GM10266 (cell line): ENCODE data around the gene LIME1.

ENCODE experiments used
- DNase-seq: peaks from one replicate; pipeline ENCODE4 v3.0.0; 2012; ENCODE audit errors: extremely low spot score
- CTCF ChIP-seq: IDR thresholded peaks from 2 replicates; pipeline ENCODE4 v1.5.1; 2012; ENCODE audit warnings: mild to moderate bottlenecking, low read depth; ENCODE audit not compliant: control insufficient read depth, insufficient read depth; ENCODE audit errors: missing control alignments

Gene LIME1

DNA sequence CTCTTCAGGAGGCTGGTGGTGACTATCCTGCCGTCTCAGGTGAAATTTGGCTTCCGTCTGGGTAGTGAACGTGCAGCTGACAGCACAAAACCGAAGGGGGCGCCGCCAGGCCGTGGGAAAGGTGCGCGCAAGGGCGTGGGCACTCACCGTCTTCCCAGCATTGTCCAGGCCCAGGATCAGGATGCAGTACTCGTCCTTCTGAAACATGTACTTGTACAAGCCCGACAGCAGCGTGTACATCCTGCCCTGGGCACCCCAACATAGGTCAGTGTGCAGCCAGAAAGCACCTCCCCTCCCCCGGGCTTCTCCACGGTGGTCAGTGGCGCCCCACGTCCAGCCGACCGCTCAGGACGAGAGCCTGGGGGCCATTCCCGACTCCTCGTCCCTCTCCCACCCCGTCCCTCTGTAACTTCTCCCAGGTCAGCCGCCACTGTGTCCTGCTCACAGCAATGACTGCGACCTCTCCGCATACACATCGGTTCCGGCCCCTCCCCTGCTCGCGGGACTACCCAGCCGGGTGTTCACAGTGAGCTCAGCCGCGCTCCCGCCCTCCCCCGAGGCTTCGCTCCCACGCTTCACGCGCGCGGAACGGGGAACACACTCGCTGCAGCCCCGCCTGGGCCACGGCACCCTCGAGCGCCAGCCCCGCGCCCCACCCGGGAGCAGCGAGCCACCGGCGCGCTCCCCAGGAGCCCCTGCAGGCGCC, 29.5 kb upstream of the LIME1 start:
- peak; percentile 79 for DNase-seq

DNA sequence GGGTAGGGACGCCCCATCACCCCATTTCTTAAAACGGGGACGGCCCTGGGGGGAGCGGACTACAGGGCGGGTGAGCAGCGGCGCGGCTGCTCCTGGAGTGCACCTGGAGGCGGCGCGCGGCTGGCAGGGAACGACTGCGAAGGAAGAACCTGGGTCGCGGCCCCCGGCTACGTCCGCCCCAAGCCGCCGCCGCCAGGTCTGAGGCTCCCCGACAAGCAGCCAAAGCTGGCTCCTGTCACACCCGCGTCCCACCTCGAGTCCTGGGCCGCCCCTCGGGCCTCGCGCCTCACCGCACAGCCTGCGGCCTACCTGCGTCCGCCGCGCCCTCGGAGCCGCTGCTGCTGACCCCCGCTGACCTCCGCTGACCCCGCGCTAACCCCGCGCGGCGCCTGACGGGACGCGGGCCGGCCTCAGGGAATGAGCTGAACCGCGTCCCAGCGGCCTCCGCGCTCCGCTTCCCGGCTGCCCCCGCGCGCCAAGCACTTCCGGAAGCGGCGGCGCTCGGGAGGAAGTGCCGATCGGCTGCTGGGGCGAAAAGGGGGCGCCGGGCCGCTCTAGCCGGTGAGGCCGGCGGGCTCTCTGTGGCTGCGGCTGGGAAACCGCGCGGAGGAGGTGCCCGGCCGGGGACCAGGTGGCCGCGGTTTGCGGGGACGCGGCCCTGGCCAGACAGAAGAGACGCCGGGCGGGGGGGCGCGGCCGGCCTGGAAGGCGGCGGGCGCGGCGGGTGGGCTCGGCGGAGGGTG, 28.7 kb upstream of the LIME1 start, which contains the start of the genes ARFRP1 and ZGPAT:
TSS of gene ARFRP1 (minus strand) at position 419 of the 743 bp plus-strand sequence. CDS start 885 bp downstream, outside the sequence.
TSS of gene ZGPAT (plus strand) at position 482 of the 743 bp plus-strand sequence. CDS start 542 bp downstream, outside the sequence.
- DNase-seq = peak; percentile 96
- no peak for TF ChIP-seq CTCF

More for the DNA sequence above, 29.5 kb upstream of the LIME1 start:
- TF ChIP-seq CTCF = peak; percentile 80

GRCh38 chr20:63708301-63709148, 27.9 kb upstream of the LIME1 start:
- TF ChIP-seq CTCF = no peak
- DNase-seq = peak; percentile 41

GRCh38 chr20:63709149-63709527, 27.3 kb upstream of the LIME1 start:
- TF ChIP-seq CTCF = no peak
- DNase-seq = no peak

GRCh38 chr20:63711085-63711645, 25.3 kb upstream of the LIME1 start:
- no peak for DNase-seq

GRCh38 chr20:63712191-63712590, 24.3 kb upstream of the LIME1 start:
- no peak for TF ChIP-seq CTCF
- DNase-seq = no peak

More at GRCh38 chr20:63711085-63711645, 25.3 kb upstream of the LIME1 start:
- TF ChIP-seq CTCF = no peak
